HG02840 (cell line): ENCODE measurements around the gene BRD1.
"Not testable (repeated sequence)": the region's sequence is repeated elsewhere in the genome, so short reads cannot be mapped to it uniquely, and the experiment has no call there.

ENCODE experiments used
- ATAC-seq: cut with Tn5 transposase; IDR thresholded peaks from one replicate; pipeline ENCODE4 v1.9.1; 2021; ENCODE audit warnings: mild to moderate bottlenecking, moderate library complexity, moderate number of reproducible peaks; ENCODE audit not compliant: unreplicated experiment, low FRiP score

BRD1 gene

DNA sequence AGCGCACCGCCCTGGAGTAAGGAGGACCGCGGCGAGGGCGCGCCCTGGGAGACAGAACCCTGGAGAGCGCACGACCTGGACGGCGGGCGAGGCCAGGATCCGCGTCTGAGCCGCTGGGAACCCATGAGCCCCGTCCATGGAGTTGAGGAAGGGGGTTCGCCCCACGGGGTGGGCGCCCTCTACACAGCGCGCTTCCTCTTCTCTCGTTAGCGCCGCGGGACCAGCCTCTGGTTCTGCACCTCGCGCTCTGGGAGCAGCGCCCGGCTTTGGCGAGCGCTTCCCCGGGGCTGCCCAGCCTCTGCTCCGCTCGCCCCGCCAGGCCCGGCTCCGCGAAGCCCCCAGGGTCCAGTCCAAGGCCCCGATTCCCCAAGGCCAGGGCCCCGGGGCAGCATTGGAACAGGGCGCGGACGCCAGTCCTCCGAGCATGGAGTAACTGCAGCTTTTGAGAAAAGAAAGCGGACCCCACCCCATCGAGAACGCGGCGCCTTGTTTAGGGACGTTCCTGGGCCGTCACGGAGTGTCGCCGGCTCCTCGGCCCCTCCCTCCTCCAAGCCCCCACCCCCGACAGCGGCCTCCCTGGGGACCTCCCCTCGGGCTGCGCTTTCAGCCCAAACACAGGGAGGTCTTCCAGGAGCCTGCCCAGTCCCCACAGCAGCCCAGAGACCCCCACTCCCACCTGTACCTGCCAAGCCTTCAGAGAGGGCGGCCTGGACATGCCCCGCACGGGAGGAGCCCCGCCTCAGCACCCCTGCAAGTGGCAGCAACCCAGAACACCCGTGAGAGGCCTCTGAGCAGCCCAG lies 56.2 kb downstream of the BRD1 start:
- ATAC-seq = no peak

- no peak for ATAC-seq
These were observed 57.0 kb downstream of the BRD1 start for GRCh38 chr22:49770547-49771265.

- ATAC-seq = no peak
These were observed 57.8 kb downstream of the BRD1 start for GRCh38 chr22:49769691-49770546.

DNA sequence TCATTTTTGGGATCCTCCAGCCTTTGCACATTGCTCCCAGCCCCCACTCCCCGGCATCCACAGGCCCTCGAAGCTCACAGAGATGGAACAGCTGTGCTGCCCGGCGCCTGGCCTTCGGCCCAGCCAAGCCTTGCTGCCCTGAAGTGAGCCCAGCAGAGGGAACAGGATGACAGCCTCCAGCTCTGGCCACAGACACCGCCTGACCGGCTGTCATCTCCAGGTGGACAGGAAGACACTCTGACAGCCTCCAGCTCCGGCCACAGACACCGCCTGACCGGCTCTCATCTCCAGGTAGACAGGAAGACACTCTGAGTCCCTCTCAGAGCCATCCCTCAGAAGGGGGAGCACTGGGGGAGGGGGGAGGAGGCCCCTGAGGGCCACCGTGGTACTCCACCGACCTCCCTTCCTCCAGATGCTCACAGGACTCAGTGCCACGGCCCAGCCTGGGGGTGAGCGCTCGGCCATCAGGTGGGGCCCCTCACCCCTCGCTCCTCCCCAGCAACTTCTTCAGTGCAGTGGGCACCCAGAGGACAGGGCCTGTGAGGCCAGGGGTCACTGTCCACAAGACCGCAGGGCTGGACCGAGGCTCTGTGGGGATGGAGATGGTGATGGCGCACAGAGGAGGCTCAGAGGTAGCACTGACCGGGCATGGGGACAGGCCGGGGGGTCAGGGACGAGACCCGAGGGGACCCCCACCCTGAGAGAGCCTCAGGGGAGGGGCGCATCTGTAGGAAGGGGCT lies 58.6 kb downstream of the BRD1 start:
- ATAC-seq = no peak

DNA sequence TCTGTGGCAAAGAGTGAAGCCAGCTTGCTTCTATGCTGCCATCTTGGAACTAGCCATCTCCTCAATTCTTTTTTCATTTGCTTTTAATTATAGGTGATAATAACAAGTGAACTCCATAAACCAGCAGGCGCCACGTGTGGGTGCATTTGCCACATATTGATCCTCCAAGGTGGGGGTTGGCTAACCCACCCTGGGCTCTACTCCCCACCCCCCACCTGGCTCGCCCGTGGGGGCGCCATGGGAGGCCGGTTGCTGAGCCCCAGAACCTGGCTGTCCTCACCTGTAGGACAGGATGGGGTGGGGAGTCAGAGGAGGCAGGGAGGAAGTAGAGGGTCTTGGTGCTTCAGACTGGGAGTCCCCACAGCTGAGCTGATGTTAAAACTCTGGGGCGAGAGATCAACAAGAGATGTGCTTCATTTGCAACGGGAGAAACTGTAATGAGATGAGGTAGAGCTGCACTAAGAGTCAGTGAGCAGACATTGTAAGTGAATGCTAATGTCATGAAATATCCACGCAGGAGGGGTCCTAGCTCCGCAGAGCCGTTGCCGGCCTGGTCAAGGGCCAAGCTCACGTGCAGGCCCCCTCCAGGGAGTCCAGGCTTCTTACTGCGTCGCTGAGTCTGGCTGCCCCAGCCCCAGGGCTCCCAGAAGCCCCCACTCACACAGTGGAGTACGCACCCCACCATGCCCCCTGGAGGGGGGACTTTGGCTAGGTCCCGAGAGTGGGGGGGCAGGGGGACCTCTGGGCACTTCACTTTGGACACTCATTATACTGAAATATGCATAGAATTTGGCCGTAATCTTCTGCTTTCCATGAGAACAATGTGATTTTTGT lies 59.4 kb downstream of the BRD1 start:
- no peak for ATAC-seq

- no peak for ATAC-seq
These were observed 60.2 kb downstream of the BRD1 start for GRCh38 chr22:49767355-49768062.

DNA sequence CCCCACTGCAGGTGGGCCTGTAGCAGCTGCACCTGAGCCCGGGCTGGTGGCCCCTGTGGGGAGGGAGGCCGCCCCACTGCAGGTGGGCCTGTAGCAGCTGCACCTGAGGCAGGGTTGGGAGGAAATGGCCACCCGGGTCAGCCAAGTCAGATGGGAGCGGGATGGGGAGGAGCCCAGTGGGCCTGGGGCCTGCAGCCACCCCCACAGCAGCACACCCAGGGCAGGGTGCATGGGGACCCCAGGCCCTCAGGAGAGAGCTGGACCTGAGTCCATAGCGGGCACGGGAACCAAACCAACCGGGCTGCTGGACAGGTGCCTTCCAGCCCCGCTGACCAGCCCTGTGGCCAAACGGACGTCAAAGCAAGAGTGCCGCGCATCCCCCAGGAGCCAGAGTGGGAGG lies 61.7 kb downstream of the BRD1 start:
- ATAC-seq = no peak

DNA sequence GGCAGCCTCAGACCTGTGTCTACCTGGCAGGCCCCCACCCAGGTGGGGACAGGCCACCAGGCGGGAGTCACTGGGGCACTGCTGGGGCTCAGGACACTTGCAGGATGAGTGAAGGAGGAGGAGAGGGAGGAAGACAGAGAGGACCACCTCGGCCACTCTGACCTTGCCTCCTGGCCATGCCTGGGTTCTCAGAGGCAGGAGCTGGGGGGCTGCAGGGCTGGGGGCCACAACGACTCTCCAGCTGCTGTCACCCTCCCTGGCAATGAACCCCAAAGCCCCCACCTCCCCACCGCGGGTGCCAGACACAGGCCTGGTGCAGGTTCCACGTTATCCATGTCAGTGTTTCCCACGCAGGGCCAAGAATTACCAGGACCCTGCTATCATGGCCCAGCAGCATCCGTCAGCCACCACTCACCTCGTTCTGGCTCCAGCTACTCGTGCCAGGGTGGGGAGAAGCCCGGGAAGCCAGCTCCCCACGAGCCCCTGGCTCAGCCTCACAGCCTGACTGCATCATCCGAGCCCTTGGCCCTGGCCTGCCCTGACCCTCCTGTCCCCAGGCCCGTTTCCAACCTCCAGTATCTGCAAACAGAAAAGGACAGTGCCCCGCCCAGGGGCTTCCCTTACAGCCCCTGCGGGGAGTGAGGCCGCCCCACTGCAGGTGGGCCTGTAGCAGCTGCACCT lies 62.4 kb downstream of the BRD1 start:
- no peak for ATAC-seq

- ATAC-seq = no peak
These were observed 63.5 kb downstream of the BRD1 start for GRCh38 chr22:49764127-49764581.

GRCh38 chr22:49763696-49764095 lies 64.0 kb downstream of the BRD1 start:
- no peak for ATAC-seq

GRCh38 chr22:49763138-49763537 lies 64.5 kb downstream of the BRD1 start:
- no peak for ATAC-seq

- ATAC-seq = not testable (repeated sequence)
These were observed 65.1 kb downstream of the BRD1 start for GRCh38 chr22:49762571-49762970.

- no peak for ATAC-seq
These were observed 65.8 kb downstream of the BRD1 start for GRCh38 chr22:49761836-49762235.

GRCh38 chr22:49760630-49761571 lies 66.8 kb downstream of the BRD1 start:
- no peak for ATAC-seq

DNA sequence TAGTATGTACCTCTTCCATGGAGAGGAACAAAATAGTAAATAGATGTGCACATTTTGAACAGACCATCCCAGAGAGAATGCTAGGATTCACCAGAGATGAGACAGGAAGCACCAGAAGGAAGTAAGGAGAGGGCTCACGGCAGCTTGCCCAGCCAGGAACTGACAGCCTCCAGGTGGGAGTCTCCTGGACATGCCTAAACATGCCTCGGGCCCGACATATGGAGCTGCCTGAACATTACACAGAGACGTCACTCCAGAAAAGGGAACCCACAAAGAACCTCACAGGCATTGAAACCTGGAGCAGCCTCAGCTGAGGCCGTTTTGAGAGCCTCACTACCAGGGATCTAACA lies 67.4 kb downstream of the BRD1 start:
- no peak for ATAC-seq

DNA sequence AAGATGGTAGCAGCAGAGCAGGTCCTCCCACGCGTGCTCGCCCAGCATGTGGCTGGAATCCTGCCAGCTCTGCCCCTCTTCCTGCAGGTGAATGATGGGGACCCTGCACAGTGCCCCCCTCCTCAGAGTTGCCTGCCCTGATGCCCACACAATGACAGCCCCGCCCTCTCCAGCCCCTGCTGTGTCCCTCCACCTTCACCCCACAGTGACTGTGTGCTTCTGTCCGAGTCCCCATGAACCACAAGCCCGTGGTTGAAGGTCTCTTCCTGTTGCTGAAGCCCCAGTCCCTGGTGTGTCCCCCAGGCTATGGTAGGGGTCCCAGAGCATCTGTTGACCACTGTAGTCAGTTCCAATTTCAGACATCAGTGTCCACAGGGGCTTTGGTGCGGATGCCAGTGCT lies 71.0 kb downstream of the BRD1 start:
- no peak for ATAC-seq

GRCh38 chr22:49756201-49756600 lies 71.5 kb downstream of the BRD1 start:
- ATAC-seq = no peak
